Liver (tissue), 9 donors: ENCODE measurements around the gene CREB3L2. TPM values are rescaled to one million over a fixed set of nuclear protein-coding genes. Genes with fewer than 3 reads are reported as not detected.

Source experiments
- DNase-seq: peaks from one replicate; pipeline ENCODE4 v3.0.0-alpha.2; 2017; ENCODE audit warnings: low spot score
- H3K27ac ChIP-seq, 2 donors: one replicate each; pipeline ENCODE4 v1.7.0; 2013; ENCODE audit warnings: inconsistent platforms in 2 of 2, low read length in 2 of 2, control low read depth in 1 of 2, low read depth in 1 of 2, mild to moderate bottlenecking in 1 of 2
- H3K27me3 ChIP-seq, 4 donors: one replicate each; pipeline versions ENCODE4 v1.6.1 to v1.7.0; 2013; ENCODE audit warnings: low read length in 3 of 4, inconsistent platforms in 1 of 4, mild to moderate bottlenecking in 1 of 4, moderate library complexity in 1 of 4; ENCODE audit not compliant: control insufficient read depth in 4 of 4, insufficient read depth in 4 of 4
- H3K36me3 ChIP-seq, 4 donors: one replicate each; pipeline versions ENCODE4 v1.6.1 to v1.7.0; 2013; ENCODE audit warnings: low read length in 3 of 4, mild to moderate bottlenecking in 3 of 4, low read depth in 1 of 4, moderate library complexity in 1 of 4; ENCODE audit not compliant: control insufficient read depth in 4 of 4, insufficient read depth in 3 of 4
- H3K4me1 ChIP-seq, 4 donors: one replicate each; pipeline versions ENCODE4 v1.6.1 to v1.7.0; 2013; ENCODE audit warnings: low read length in 3 of 4, mild to moderate bottlenecking in 3 of 4, moderate library complexity in 1 of 4; ENCODE audit not compliant: control insufficient read depth in 4 of 4, insufficient read depth in 4 of 4
- H3K4me3 ChIP-seq, 3 donors: one replicate each; pipeline versions ENCODE4 v1.6.1 to v1.7.0; 2013; ENCODE audit warnings: low read length in 3 of 3, control low read depth in 1 of 3, low read depth in 1 of 3, mild to moderate bottlenecking in 1 of 3
- H3K9ac ChIP-seq, 2 donors: one replicate each; pipeline ENCODE4 v1.7.0; 2013; ENCODE audit warnings: low read length in 2 of 2, mild to moderate bottlenecking in 2 of 2, moderate library complexity in 2 of 2, control low read depth in 1 of 2, low read depth in 1 of 2
- H3K9me3 ChIP-seq, 4 donors: one replicate each; pipeline versions ENCODE4 v1.6.1 to v1.7.0; 2013; ENCODE audit warnings: low read length in 3 of 4; ENCODE audit not compliant: control insufficient read depth in 4 of 4
- ATF3 ChIP-seq: IDR thresholded peaks from 2 replicates; pipeline ENCODE4 v1.6.1; 2016; ENCODE audit warnings: antibody characterized with exemption
- CTCF ChIP-seq: fragments of 150-350 bp; IDR thresholded peaks from 2 replicates; pipeline ENCODE4 v1.5.1; 2017; ENCODE audit warnings: improper control_type of control experiment, low read depth, low read length; ENCODE audit not compliant: missing input control
- EGR1 ChIP-seq, 2 donors: IDR thresholded peaks; 2 replicates each; pipeline ENCODE4 v1.6.1; 2016 to 2018; ENCODE audit warnings: antibody characterized with exemption in 2 of 2, low read depth in 2 of 2
- FOXA1 ChIP-seq: IDR thresholded peaks from 2 replicates; pipeline ENCODE4 v1.6.1; 2016; ENCODE audit warnings: antibody characterized with exemption
- GABPA ChIP-seq, 2 donors: IDR thresholded peaks in 1 of 2; conservative IDR thresholded peaks in 1 of 2; 2 replicates each; pipeline ENCODE4 v1.6.1; 2016; ENCODE audit warnings: antibody characterized with exemption in 2 of 2, mild to moderate bottlenecking in 1 of 2, moderate library complexity in 1 of 2
- HNF4A ChIP-seq, 2 donors: conservative IDR thresholded peaks; 2 replicates each; pipeline ENCODE4 v1.6.1; 2016; ENCODE audit warnings: antibody characterized with exemption in 2 of 2, mild to moderate bottlenecking in 2 of 2
- JUND ChIP-seq, 2 donors: IDR thresholded peaks; 2 replicates each; pipeline ENCODE4 v1.6.1; 2016; ENCODE audit warnings: antibody characterized with exemption in 2 of 2
- MAX ChIP-seq: IDR thresholded peaks from 2 replicates; pipeline ENCODE4 v1.6.1; 2016; ENCODE audit warnings: antibody characterized with exemption
- NR2F2 ChIP-seq: IDR thresholded peaks from 2 replicates; pipeline ENCODE4 v1.6.1; 2016; ENCODE audit warnings: antibody characterized with exemption
- RXRA ChIP-seq, 2 donors: IDR thresholded peaks; 2 replicates each; pipeline ENCODE4 v1.6.1; 2017 to 2018; ENCODE audit warnings: antibody characterized with exemption in 2 of 2, mild to moderate bottlenecking in 1 of 2
- SP1 ChIP-seq: IDR thresholded peaks from 2 replicates; pipeline ENCODE4 v1.6.1; 2018; ENCODE audit warnings: antibody characterized with exemption, mild to moderate bottlenecking
- YY1 ChIP-seq: IDR thresholded peaks from 2 replicates; pipeline ENCODE4 v1.6.1; 2016; ENCODE audit warnings: antibody characterized with exemption, mild to moderate bottlenecking
- ZBTB33 ChIP-seq: IDR thresholded peaks from 2 replicates; pipeline ENCODE4 v1.6.1; 2016; ENCODE audit warnings: antibody characterized with exemption
- WGBS: extraction: QIAGEN DNeasy Blood & Tissue Kit; methylation state at CpG from one replicate; pipeline ENCODE4 v1.1.7; 2013; 5-methylcytosine and 5-hydroxymethylcytosine counted together
- polyA plus RNA-seq, 2 donors: library from polyadenylated mRNA; stranded (reverse) in 1 of 2; unstranded in 1 of 2; fragments of 200-250 nt in 1 of 2; fragments of >200 nt in 1 of 2; fragmentation: Nextera tagmentation in 1 of 2; extraction: Ambion mirVana in 1 of 2; gene quantifications; one replicate each; pipeline versions ENCODE4 v1.2.1 to v1.2.3, GENCODE V29; 2013 to 2015
- total RNA-seq, 2 donors: library from RNA; depleted of rRNA; stranded (reverse); fragments of >200 nt; gene quantifications; one replicate each; pipeline ENCODE4 v1.2.3, GENCODE V29; 2014
- donor health status: healthy.
- donor health status: healthy.
- donor health status: healthy.
- donor health status: healthy.
- donor health status: healthy.

The CREB3L2 gene
- total and polyA plus RNA-seq, 4 donors = 6.7 to 16.6 (median 9.9) TPM

- TF ChIP-seq ATF3 (no peak), EGR1 (IDR thresholded peaks at IDR 0.05; ENCODE audit: low read depth in 2 of 2) (no peak), FOXA1 (no peak), NR2F2 (no peak)
These were observed 25.2 kb upstream of the CREB3L2 start (continued) for GRCh38 chr7:138027100-138027499.

- WGBS = 98% methylated on average over 1 of the region's 1 CpG
- DNase-seq = no peak
- TF ChIP-seq GABPA (IDR thresholded peaks at IDR 0.05 in 1 of 2, conservative IDR thresholded peaks at IDR 0.05 in 1 of 2) = no peak
- TF ChIP-seq NR2F2 = no peak
- no peak for TF ChIP-seq FOXA1
- TF ChIP-seq SP1 = no peak
- TF ChIP-seq HNF4A (conservative IDR thresholded peaks at IDR 0.05) = no peak
- Histone ChIP-seq H3K27me3 (no peaks in the 10 kb centered on the region), H3K4me1 (peaks cover 0 to 20% (median 6%) of the 10 kb centered on the region in 4 donors), H3K4me3 (no peak overlapping the region), H3K9me3 (no peaks in the 10 kb centered on the region), H3K27ac (no peak overlapping the region), H3K36me3 (no peaks in the 10 kb centered on the region), H3K9ac (no peak overlapping the region)
These were observed 23.6 kb upstream of the CREB3L2 start for GRCh38 chr7:138025215-138026186.

- Histone ChIP-seq H3K27me3 (no peaks in the 10 kb centered on the region), H3K4me3 (no peak overlapping the region), H3K9ac (no peak overlapping the region), H3K4me1 (peaks cover 0 to 20% (median 6%) of the 10 kb centered on the region in 4 donors), H3K27ac (peak overlapping the region; percentile 22 to 35), H3K9me3 (no peaks in the 10 kb centered on the region), H3K36me3 (no peaks in the 10 kb centered on the region)
- 59% methylated on average over 4 of the region's 4 CpGs for WGBS
- TF ChIP-seq JUND (IDR thresholded peaks at IDR 0.05) = no peak
- TF ChIP-seq ZBTB33 = no peak
- no peak for TF ChIP-seq EGR1 (IDR thresholded peaks at IDR 0.05; ENCODE audit: low read depth in 2 of 2)
- no peak for TF ChIP-seq CTCF
- no peak for TF ChIP-seq RXRA (IDR thresholded peaks at IDR 0.05)
- no peak for TF ChIP-seq NR2F2
- no peak for TF ChIP-seq YY1
- no peak for TF ChIP-seq ATF3
- no peak for TF ChIP-seq MAX
- TF ChIP-seq FOXA1 = no peak
- DNase-seq = no peak
These were observed 22.9 kb upstream of the CREB3L2 start for GRCh38 chr7:138024765-138025164.
